Stomach (tissue), 9 donors: ENCODE measurements around the gene OPCML. TPM values are rescaled to one million over a fixed set of nuclear protein-coding genes. Genes with fewer than 3 reads are reported as not detected.

Source experiments
- DNase-seq, 2 donors: peaks; one replicate each; pipeline versions ENCODE4 v3.0.0 to v3.0.0-alpha.2; 2013 to 2019
- H3K27ac ChIP-seq, 5 donors: fragments of 200-600 bp in 4 of 5; sonication (generic) in 4 of 5; one replicate each; pipeline ENCODE4 v1.5.1; 2013 to 2019; ENCODE audit warnings: mild to moderate bottlenecking in 1 of 5, moderate library complexity in 1 of 5
- H3K27me3 ChIP-seq, 3 donors: fragments of 200-600 bp; sonication (generic); one replicate each; pipeline ENCODE4 v1.5.1; 2017 to 2019; ENCODE audit warnings: mixed run types in 1 of 3
- H3K36me3 ChIP-seq, 4 donors: fragments of 200-600 bp; sonication (generic); 1 replicate in 3 of 4; 2 replicates in 1 of 4; pipeline ENCODE4 v1.5.1; 2016 to 2019
- H3K4me1 ChIP-seq, 4 donors: fragments of 200-600 bp; sonication (generic); one replicate each; pipeline ENCODE4 v1.5.1; 2016 to 2019
- H3K4me3 ChIP-seq, 4 donors: fragments of 200-600 bp; sonication (generic) in 3 of 4; one replicate each; pipeline ENCODE4 v1.5.1; 2016 to 2019; ENCODE audit warnings: mild to moderate bottlenecking in 1 of 4
- H3K9me3 ChIP-seq, 4 donors: fragments of 200-600 bp; sonication (generic); one replicate each; pipeline ENCODE4 v1.5.1; 2016 to 2019
- CTCF ChIP-seq, 7 experiments: fragments of 450-650 bp in 4 of 7; fragments of 200-600 bp in 3 of 7; sonication (generic) in 3 of 7; IDR thresholded peaks; one replicate each; pipeline ENCODE4 v1.5.1; 2016 to 2019; ENCODE audit warnings: antibody characterized with exemption in 7 of 7, control low read depth in 2 of 7, mild to moderate bottlenecking in 1 of 7
- EP300 ChIP-seq: sonication (generic); formaldehyde crosslinking; IDR thresholded peaks from one replicate; pipeline ENCODE4 v1.6.1; 2017; ENCODE audit warnings: antibody characterized with exemption
- POLR2A ChIP-seq, 4 donors: fragments of 450-650 bp; IDR thresholded peaks; one replicate each; pipeline ENCODE4 v1.6.1; 2016; ENCODE audit warnings: antibody characterized with exemption in 4 of 4, control low read depth in 2 of 4, mild to moderate bottlenecking in 1 of 4, moderate library complexity in 1 of 4
- POLR2AphosphoS5 ChIP-seq, 3 donors: sonication (generic); formaldehyde crosslinking; IDR thresholded peaks; one replicate each; pipeline ENCODE4 v1.6.1; 2016; ENCODE audit warnings: antibody characterized with exemption in 3 of 3
- WGBS, 5 donors: extraction: QIAGEN DNeasy Blood & Tissue Kit in 3 of 5; methylation state at CpG; one replicate each; pipeline versions ENCODE4 v1.1.5 to v1.1.7; 2013 to 2018; 5-methylcytosine and 5-hydroxymethylcytosine counted together
- intact Hi-C: fragments of 100-400 bp; cut with DNase I; formaldehyde crosslinking; loops from one replicate; pipeline ENCODE4 v1.15.1; 2023; ENCODE audit warnings: low total_unique reads
- polyA plus RNA-seq, 3 donors: library from polyadenylated mRNA; stranded (reverse); fragments of 200-250 nt; gene quantifications; one replicate each; pipeline ENCODE4 v1.2.3, GENCODE V29; 2013
- total RNA-seq, 5 donors: library from RNA; depleted of rRNA; stranded (reverse); fragments of >200 nt; gene quantifications; one replicate each; pipeline versions ENCODE4 v1.1.0 to v1.2.3, GENCODE V29; 2014 to 2016
- donor health status: healthy with polysubstance abuse.
- donor health status: Bipolar disorder and iron deficiency.
- donor health status: healthy.

Gene OPCML
- total and polyA plus RNA-seq, 8 donors, result 0.03 to 0.92 (median 0.55) TPM; not detected in 3

GRCh38 chr11:133339495-133340140 lies 192.7 kb downstream of the OPCML start:
- intact Hi-C loops, result no loop called here
- 74 to 81% (median 75%) methylated on average over 5 of the region's 5 CpGs for WGBS, 5 donors
- H3K27ac ChIP-seq, result no peak overlapping the region
- peaks cover 0 to 10% (median 0%) of the 10 kb centered on the region in 4 donors for H3K9me3 ChIP-seq
- no peaks in the 10 kb centered on the region for H3K4me1 ChIP-seq
- TF ChIP-seq CTCF (IDR thresholded peaks at IDR 0.05), result no peak
- no peak for TF ChIP-seq POLR2AphosphoS5 (IDR thresholded peaks at IDR 0.05)
- H3K27me3 ChIP-seq, result no peaks in the 10 kb centered on the region
- H3K36me3 ChIP-seq, result no peaks in the 10 kb centered on the region
- no peak for DNase-seq
- no peak overlapping the region for H3K4me3 ChIP-seq

- no peak overlapping the region for H3K27ac ChIP-seq
- no peaks in the 10 kb centered on the region for H3K4me1 ChIP-seq
- peaks cover 0 to 10% (median 0%) of the 10 kb centered on the region in 4 donors for H3K9me3 ChIP-seq
- H3K4me3 ChIP-seq, result no peak overlapping the region
- TF ChIP-seq POLR2AphosphoS5 (IDR thresholded peaks at IDR 0.05) (no peak), POLR2A (IDR thresholded peaks at IDR 0.05) (no peak), CTCF (IDR thresholded peaks at IDR 0.05) (no peak), EP300 (no peak)
- DNase-seq, result no peak
- WGBS, 5 donors, result 70 to 83% (median 77%) methylated on average over 2 of the region's 2 CpGs
- intact Hi-C loops, result no loop called here
- no peaks in the 10 kb centered on the region for H3K27me3 ChIP-seq
- no peaks in the 10 kb centered on the region for H3K36me3 ChIP-seq
Measured at GRCh38 chr11:133338588-133338987, 193.7 kb downstream of the OPCML start.

DNA sequence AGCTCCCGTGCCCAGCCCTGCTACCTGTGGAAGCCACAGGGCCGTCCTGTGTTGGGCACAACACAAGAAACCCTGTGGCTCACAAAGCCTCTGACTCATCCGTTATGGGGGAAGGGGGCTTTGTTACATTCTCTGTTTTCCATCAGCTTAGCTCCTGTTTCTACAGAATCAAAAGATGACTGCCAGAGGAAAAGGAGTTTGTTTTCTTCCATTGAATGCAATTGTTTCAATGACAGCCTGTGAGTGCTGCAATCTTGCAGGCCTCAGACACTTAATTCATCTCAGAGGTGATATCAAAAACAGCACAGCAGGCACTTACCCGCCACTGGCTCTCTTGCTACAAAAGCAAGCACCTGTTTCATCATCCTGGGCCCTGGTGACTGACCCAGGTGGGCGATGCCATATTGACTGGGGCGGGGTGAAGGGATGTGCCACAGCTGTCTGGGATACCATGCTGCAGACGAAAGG lies 194.3 kb downstream of the OPCML start:
- Histone ChIP-seq H3K4me3 (no peak overlapping the region), H3K27me3 (no peaks in the 10 kb centered on the region), H3K4me1 (no peaks in the 10 kb centered on the region), H3K36me3 (no peaks in the 10 kb centered on the region), H3K27ac (no peak overlapping the region), H3K9me3 (peaks cover 0 to 10% (median 0%) of the 10 kb centered on the region in 4 donors)
- intact Hi-C loops, result no loop called here
- no peak for DNase-seq
- 61 to 75% (median 66%) methylated on average over 7 of the region's 7 CpGs for WGBS, 5 donors
- TF ChIP-seq CTCF (IDR thresholded peaks at IDR 0.05), result no peak
- TF ChIP-seq EP300, result no peak
- TF ChIP-seq POLR2AphosphoS5 (IDR thresholded peaks at IDR 0.05), result no peak
- TF ChIP-seq POLR2A (IDR thresholded peaks at IDR 0.05), result no peak

DNA sequence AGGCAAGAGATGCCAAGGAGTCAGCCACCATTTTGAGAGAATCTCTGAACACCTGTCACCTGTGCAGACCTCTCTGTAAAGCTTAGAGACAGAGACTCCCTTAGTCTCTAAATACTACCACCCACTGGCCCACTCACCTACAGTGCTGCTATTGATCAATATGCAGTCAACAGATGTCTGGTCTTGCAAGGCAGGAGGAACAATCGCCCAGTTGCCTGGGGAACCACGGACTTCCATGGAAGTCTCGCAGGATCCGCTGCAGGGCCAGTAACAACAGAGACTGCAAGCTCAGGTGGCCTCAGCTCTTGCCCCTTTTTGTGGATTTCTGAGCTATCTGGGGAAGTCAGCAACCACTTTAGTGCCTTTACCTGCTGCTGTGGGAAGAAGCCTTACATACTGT lies 195.1 kb downstream of the OPCML start:
- no peak overlapping the region for H3K27ac ChIP-seq
- intact Hi-C loops, result no loop called here
- WGBS, 5 donors, result 88 to 98% (median 90%) methylated on average over 4 of the region's 4 CpGs

More for the DNA sequence above, 195.1 kb downstream of the OPCML start:
- no peaks in the 10 kb centered on the region for H3K36me3 ChIP-seq
- no peaks in the 10 kb centered on the region for H3K27me3 ChIP-seq
- H3K4me1 ChIP-seq, result no peaks in the 10 kb centered on the region
- H3K4me3 ChIP-seq, result no peak overlapping the region
- no peak for TF ChIP-seq CTCF (IDR thresholded peaks at IDR 0.05)
- TF ChIP-seq POLR2A (IDR thresholded peaks at IDR 0.05), result no peak
- no peak for TF ChIP-seq EP300
- no peak for TF ChIP-seq POLR2AphosphoS5 (IDR thresholded peaks at IDR 0.05)
- DNase-seq, result no peak
- H3K9me3 ChIP-seq, result peaks cover 0 to 10% (median 0%) of the 10 kb centered on the region in 4 donors
